NCI-H2196 (cell line): ENCODE measurements around the gene EMC1.
"Not testable (repeated sequence)": the region's sequence is repeated elsewhere in the genome, so short reads cannot be mapped to it uniquely, and the experiment has no call there.

Experiments
- DNase-seq: peaks from one replicate; lab custom pipeline; 2025; ENCODE audit not compliant: unreplicated experiment; lab: John Stamatoyannopoulos, UW

Gene EMC1

GRCh38 chr1:19219451-19219850, 31.9 kb downstream of the EMC1 start:
- DNase-seq: no peak

- not testable (repeated sequence) for DNase-seq
Observed at GRCh38 chr1:19216585-19216984, 34.7 kb downstream of the EMC1 start.

- no peak for DNase-seq
Observed at GRCh38 chr1:19213580-19213979, 37.7 kb downstream of the EMC1 start.

- no peak for DNase-seq
Observed at GRCh38 chr1:19212167-19212566, 39.2 kb downstream of the EMC1 start.

DNA sequence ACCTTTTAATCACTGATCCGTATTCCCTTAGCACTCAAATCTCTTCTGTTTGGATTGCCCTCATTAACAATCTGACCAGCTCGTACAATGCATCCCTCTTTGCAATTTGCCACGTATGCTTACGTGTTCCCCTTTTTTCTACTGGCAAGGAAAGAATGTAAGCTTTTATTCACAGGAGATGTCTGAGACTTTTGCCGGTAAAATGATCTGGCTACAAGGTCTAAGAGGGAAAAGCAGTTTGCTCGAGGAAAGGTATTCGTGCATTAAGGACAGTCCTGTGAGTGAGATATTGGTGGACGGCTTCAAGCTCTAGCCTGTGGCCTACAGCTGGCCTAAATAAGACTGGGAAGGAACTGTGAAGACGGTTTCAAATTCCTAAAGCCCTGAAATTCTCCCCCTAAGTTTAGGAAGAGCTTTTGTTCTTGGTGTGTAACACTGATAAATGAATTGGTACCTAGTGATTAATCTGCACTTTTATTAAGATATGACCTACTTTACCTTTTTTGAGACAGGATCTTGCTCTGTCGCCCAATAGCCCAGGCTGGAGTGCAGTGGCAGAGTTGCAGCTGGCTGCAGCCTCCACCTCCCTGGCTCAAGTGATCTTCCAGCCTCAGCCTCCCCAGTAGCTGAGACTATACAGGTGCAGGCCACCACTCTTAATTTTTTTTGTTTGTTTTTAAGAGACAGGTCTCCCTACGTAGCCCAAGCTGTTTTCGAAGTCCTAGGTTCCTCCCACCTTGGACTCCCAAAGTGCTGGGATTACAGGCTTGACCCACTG, 40.4 kb downstream of the EMC1 start:
- DNase-seq: no peak

DNA sequence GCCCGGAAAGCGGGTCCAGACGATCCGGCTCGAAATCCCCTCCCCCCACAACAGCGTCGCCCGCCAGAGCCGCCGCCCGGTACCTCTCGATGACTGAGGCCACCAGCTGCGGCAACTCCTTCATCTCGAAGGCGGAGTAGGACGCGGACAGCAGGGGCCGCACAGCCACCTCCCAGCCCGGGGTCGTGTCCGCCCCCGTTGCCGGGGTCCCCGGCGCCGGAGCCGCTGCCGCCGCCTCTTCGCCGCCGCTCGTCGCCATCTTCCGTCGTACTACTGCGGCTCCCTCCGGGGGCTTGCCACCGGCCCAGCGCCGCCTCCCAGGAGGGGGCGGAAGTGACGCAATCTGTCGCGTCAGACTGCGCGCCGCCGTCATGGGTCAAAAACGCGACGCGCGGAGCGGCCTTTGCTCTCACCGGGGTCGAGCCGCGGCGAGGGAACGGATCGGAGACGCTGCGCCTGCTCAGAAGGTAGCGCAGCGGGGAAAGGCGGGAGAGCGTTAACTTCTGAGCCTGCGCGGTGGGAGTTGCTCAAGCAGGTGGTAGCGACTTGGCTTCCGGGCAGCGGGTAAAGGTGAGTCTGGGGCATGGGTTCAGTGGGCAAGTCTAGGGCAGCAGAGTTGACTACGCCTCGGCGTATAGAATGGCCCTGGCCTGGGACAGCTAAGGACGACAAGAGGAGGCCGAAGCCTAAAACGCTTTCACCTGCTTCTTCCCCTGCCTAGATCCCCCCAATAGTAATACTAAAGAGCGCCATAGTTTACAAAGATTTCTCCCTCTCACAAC, 41.1 kb downstream of the EMC1 start, which contains the start of gene UBR4:
Gene UBR4, minus strand, starts transcription at position 277 of the 782 bp plus-strand sequence. Its CDS starts 18 bp downstream, at position 259.
- peak; percentile 99 for DNase-seq

- DNase-seq: no peak
Observed at GRCh38 chr1:19209439-19209989, 41.8 kb downstream of the EMC1 start.

DNA sequence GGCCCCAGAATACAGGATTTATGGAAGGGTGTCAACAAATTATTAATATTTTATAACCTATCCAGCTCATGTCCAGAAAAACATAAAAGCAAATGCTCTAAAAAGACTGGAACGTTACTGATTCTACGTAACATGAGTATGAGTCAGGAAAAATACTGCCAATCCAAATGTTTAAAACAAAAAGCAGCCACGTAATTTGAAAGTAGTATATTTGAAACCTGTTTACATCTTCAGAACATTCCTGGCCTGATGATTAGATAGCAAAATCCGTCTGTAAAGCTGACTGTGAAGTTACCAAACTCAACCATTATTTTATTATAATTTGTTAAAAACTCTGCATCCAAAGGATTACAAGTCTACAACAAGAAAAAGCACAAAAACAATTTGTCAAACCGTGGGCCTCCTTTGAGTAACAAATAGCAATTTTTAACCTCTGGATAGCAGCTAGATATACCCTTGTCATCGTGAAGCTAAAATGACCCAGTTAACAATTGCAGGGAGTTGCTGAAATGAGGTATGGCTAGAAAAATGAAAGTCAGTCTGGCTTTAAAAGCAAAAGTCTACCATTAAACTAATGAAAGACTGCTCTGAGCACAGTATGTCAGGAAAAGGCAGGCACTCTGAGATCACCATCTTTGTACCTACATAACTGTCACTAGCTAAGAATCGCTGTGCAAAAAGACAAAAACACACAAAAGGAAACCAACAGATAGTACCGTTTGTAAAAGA, 42.5 kb downstream of the EMC1 start:
- DNase-seq: no peak

DNA sequence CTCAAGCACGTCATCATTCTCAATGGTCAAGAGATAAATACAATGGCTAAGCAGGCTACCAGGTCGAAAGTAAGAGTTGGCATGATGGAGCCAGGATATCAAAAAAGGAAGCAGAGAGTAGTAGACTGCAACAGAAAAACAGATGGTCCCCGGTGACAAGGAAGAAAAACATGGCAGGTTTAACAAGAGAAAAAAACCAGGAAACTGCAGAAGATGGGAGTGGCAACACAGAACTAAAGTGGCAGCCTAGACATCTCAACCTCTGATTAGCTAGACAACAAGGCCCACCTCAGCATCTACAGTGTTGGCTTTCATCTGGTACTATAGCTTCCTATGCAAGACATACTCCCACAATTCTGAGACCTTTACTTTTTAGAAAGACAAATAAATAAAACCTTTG, 44.4 kb downstream of the EMC1 start:
- DNase-seq: no peak

DNA sequence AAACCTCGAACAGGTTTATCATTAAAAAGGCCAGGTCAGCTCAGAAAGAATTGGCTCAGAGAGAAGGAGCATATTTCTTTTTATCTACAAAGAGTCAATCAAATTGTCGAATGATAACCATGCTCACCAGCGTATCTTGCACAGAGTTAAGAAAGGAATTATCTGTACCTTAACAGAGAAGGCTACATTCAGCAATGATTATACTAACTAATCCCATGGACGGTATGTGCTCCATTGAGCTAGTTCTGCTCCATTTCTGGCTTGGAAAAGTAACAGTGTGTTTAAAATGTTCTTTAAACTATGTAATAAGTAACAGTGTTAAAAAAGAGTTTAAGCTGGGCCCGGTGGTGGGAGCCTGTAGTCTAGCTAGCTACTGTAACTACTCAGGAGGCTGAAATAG, 45.5 kb downstream of the EMC1 start:
- DNase-seq: no peak

DNA sequence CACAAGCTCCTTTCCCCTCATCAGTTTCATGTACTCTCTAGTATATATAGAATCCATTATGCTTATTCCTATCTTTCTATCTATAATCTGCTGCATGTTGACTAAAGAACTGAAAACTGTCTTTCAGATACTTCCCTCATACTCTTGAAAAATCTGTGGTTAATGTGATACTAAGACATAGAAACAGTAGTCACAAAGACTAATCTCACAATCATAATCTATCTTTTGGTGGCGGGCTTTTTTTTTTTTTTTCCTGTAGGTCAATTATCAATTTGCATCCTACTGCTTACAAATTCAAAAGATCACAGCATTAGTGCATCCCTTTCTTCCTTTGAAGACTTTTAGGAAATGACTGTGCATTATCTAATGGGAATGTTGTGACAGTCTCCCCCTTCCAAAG, 45.9 kb downstream of the EMC1 start:
- no peak for DNase-seq

- DNase-seq: no peak
Observed at GRCh38 chr1:19204446-19205266, 46.7 kb downstream of the EMC1 start.

- DNase-seq: peak; percentile 50
Observed at GRCh38 chr1:19203440-19203839, 47.9 kb downstream of the EMC1 start.

DNA sequence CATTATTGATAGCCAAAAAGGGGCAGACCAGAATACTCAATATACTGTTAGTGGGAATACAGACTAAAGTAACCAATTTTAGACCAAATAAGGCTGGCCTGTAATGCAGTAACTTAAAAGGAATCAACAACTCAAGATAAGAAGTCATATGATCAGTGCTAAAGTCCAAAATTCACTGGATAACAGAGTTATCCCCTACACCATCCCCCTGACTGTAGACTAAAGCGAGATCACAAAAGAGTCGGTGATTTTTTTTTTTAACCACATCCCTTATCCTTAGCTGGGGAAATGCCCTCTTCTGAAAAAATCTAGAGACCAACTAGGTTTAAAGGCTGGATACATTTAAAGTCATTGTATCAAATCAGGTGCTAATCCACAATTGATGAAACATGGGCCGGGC, 48.9 kb downstream of the EMC1 start:
- no peak for DNase-seq

DNA sequence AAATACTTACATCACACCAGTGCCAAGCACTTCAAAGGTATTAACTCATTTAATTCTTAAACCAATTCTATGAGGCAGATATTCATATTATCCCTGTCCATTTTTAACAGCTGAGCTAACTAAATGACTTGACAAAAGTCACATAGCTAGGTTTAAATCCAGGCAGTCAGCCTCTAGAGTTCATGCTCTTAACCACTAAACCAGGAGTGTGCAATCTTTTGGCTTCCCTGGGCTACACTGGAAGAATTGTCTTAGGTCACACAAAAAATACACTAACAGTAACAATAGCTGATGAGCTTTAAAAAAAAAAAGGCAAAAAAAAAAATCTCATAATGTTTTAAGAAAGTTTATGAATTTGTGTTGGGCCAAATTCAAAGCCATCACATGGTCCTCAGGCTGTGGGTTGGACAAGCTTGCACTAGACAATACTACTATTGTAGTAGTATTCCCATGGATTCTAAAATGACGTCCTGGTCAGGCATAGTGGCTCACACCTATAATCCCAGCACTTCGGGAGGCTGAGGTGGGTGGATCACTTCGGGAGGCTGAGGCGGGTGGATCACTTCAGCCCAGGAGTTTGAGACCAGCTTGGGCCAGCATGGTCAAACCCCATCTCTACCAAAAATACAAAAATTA, 51.2 kb downstream of the EMC1 start:
- no peak for DNase-seq

GRCh38 chr1:19199329-19199968, 51.9 kb downstream of the EMC1 start:
- DNase-seq: no peak

- no peak for DNase-seq
Observed at GRCh38 chr1:19198820-19199219, 52.5 kb downstream of the EMC1 start.

DNA sequence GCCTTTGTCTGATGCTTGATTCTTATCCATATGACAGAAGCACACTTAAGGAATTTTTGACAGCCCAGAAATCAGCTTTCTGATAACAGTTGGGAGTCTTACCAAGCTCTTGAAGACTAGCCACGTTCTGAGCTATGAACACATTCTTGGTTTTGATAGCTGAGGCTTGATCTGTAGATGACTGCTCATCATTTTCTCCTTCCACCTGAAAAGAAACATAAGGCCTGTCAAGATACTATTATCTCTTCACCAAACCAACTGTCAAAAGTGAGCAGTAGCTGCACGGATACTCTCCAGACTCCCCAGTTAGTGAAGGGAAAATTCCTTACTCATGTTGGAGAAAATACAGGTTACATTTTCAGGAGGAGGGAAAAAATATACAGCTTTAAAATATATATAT, 53.5 kb downstream of the EMC1 start:
- no peak for DNase-seq

GRCh38 chr1:19196331-19196730, 55.0 kb downstream of the EMC1 start:
- no peak for DNase-seq

- no peak for DNase-seq
Observed at GRCh38 chr1:19193004-19193403, 58.3 kb downstream of the EMC1 start.
